HG02798 (cell line): ENCODE data around the gene ASAP3.

ENCODE experiments used
- ATAC-seq: cut with Tn5 transposase; IDR thresholded peaks from one replicate; pipeline ENCODE4 v1.9.1; 2021; ENCODE audit warnings: mild to moderate bottlenecking; ENCODE audit not compliant: unreplicated experiment, poor library complexity

ASAP3 gene

DNA sequence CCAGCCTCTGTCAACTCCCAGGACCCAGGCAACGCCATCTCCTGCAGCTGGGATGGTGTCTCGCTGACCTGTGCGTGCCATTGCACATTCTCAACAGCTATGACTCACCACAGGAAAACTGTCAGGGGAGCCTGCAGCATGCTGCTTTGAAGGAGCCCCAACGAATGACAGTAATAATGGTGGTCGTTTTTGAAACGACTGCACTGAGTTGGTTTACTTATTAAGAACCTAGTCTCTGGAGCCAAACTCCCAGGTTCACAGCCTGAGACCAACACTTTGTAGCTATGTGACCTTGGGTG, 81.0 kb downstream of the ASAP3 start:
- ATAC-seq = no peak

DNA sequence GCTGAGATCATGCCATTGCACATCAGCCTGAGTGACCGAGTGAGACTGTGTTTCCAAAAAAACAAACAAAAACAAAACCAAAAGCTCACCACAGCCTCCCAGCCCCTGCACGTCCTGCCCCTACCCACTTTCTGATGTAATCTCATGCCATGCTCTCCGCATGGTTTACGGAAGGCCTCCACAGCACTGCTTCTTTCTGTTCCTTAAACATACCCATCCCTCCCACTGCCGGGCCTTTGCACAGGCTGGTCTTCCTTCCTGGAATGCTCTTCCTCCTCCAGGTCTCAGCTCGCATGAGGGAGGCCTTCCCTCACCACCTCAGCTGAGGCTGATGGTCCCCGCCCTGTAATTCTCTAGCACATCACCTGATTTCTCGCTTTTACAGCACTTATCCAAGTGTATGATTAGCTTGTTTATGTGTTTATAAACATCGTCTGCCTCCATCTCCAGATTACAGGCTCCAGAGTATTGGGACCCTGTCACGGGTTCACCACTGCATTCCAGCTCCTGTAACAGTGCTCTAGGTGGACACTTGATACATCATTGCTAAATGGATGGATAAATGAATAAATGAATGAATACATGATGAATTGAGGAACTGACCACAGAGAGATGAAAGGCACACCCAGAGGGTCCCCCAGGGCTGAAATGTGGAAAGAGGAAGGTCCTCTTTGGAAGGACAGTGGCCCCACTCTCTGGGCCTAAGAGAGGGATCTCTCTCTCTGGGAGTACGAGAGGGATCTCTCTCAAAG, 81.5 kb downstream of the ASAP3 start:
- ATAC-seq = no peak

DNA sequence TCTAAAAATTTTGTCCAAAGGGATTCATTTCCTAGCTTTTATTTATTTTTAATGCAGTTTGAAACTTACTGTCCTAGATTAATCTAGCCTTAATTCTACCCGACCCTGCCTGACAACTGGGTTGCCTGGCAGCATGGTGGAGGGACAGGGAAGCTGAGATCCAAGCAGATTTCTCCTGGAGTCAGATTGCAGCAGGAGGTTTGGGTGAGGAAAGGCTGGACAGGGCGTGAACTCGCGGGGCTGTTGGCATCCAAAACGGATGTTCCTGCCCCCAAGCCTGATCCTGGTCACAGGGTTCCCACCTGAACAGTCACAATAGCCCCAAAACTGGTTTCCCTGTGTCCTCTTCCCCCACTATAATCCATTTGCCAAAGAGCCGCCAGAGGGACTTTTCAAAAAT, 82.7 kb downstream of the ASAP3 start:
- ATAC-seq = no peak

DNA sequence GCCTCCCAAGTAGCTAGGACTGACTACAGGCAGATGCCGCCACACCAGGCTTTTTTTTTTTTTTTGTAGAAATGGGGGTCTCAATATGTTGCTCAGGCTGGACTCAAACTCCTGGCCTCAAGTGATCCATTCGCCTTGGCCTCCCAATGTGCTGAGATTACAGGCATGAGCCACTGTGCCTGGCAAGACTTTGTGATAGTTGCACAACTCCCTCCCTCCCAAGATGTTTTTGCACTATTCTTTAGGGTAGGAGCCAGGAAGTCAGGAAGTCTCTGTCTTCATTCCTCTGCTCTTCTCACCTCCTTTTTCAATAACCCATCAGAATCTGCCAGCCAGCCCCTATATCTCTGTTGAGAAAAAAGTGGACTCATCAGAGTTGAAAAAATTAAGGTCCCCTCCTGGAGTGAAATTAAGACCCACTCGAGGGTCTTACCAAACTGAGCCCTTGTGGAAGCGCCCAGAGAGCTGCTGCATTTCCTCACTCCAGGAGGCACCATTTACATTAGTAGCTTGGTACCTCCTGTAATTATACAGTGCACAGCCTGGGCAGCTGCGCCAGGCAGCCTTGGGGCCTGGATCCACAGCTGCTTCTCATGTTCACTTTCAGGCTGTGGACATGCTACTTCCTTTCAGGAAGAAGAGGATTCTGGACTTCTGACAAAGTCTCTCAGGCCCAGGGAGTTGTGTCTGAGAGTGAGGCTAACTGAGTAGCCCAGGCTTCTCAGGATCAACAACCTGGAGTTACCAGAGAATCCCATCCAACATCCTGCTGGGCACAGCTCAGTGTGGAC, 83.5 kb downstream of the ASAP3 start:
- no peak for ATAC-seq

DNA sequence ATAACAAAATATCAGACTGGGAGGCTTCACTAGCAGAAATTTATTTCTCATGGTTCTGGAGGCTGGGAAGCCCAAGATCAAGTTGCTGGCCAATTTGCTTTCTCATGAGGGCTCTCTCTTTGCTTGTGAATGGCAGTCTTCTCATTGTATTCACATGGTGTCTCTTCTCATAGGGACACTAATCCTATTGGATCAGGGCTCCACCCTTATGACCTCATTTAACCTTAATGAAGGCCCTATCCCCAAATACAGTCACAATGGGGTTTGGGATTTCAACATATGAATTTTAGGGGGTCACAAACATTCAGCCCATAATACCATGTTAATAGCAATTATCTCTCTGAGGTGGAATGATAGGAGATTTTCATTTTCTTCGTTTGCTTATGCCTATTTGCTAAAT, 84.8 kb downstream of the ASAP3 start:
- ATAC-seq = no peak

DNA sequence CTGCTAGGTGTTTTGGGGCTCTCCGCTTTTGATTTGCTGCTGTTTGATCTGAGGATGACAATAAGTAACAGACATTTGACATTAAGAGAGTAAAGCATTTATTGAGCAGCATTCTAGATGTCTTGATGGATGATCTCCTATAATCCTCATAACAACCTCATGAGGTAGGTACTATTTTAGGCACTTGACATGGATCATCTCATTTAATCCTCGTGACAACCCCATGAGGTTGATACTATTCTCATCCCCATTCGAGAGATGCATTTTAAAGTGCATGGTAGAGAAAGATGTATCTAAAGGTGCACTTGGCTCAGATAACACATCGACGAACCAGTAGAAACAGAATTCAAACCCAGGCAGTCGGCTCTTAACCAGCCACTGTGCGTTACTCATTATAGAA, 86.1 kb downstream of the ASAP3 start:
- ATAC-seq = no peak

DNA sequence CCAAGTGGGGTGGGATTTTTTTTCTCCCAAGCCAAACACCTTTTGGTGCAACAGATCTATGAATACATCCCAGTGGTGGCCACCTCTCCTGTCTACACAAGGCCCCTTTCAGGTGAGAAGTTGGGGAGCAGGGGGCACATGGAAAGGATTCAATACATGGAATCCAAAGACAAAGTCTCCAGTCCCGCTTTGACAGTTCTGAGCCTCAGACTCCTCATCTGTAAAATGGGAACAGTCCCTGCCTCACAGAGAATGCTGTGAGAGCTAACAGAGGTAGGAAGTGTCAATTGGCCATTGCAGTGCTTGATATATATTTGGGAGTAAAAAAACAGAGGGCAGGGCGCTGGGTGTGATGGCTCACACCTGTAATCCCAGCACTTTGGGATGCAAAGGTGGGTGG, 87.6 kb downstream of the ASAP3 start:
- ATAC-seq = no peak

DNA sequence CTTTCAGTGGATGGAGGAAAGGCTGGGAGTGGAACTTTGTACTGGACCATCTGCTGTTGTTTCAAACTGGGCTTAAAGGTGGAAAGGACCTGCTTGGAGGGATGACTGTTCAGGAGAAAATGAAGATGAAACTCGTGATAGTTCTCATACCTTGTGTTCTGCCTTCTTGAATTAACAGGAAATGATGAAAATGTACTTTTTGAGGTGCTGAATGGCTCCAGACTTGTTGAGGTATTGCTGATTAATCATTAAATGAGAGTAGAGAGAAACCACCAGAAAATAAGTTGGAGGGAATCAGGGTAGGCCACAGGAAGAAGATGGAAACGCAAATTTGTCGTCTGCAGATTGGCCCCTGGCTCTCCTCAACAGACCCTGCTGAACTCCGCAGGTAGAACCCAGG, 88.1 kb downstream of the ASAP3 start:
- no peak for ATAC-seq

DNA sequence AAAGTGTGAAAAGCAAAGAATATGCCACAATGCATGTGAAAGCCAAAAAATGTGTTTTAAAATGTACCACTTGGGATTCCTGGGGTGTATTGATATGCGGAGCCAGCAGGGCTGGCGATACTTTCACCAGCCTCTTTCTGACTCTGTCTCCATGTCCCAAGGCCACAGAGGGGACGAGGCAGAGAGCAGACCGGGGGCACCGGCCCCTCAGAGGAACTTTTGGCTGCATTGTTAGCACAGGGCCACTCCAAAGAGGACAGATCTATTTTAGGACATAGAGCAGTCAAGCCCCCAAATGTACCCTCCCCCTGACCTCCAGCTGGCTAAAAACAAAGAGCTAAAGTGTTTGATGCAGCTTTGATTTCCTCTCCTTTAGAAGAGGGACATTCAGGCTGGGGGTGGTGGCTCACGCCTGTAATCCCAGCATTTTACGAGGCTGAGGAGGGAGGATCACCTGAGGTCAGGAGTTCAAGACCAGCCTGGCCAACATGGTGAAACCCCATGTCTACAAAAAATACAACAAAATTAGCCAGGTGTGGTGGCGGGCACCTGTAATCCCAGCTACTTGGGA, 88.7 kb downstream of the ASAP3 start:
- no peak for ATAC-seq

DNA sequence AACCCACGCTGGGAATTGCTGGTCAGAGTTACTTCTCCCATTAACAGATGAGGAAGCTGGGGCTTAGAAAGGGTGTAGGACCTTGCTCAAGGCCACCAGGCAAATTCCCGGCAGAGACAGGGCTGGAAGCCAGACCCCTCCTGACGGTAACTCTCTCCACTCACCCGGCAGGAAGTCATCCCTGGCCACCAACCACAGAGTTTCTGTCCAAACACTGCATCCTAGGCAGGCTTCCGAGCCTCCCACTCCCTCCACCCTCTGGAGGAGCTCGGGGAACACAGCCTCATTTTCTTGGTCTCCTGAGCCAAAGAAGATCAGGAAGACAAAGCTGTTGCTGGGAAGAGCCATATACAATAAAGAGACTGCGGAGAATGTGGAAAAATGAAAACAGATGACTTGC, 89.3 kb downstream of the ASAP3 start:
- no peak for ATAC-seq

DNA sequence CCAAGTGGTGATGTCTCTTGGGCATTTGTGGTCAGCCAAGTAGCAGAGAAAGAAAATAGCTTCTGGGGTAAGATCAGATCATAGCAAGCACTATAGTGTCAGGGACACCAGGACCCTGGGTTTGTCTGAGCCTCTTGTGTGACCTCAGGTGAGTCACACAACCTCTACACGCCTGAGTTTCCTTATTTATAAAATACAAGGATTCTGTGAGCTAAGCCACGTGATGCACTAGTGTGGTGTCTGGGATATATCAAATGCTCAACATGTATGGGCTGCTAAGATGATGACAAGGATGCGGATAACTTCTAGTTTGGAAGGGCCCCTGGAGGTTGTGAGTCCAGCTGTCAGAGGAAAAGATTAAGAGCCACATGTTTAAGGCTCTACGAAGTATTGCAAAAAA, 89.8 kb downstream of the ASAP3 start:
- ATAC-seq = no peak

DNA sequence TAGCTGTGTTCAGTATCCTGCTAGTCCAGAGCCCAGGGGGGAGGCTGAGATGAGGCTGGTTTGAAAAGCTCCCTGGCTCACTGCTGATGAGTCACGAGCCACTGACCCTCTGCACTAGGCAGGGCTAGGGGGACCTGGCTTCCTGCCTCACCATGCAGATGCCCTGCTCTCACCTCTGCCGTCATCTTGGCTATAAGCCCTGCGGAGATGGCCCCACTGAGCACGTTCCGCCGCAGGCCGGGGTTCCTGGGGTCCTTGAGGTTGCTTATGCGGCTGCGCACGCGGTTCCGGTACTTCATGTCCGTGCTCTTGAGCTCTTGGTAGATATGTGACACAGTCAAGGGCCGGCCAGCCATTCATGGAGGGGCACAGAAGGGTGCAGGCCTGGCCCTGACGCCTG, 90.3 kb downstream of the ASAP3 start:
- no peak for ATAC-seq

DNA sequence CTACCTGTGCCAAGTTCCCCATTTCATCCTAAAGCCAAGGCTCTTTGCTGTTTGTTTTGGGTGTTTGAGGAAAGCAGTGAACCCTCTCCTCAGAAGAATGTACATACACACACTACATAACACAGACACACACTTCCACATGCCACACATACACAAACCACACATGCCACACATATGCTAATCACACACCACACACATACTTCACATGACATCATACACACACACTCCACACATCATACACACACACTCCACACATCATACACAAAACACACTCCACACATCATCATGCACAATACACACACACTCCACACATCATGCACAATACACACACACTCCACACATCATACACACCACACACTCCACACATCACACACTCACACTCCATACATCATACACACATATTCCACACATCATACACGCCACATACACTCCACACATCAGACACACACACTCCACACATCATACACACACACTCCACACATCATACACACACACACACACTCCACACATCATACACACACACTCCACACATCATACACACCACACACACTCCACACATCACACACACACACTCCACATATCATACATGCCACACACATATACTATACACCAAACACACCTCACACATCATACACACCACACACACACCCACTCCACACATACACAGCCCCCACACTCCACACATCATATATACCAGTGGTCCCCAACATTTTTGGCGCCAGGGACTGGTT, 91.7 kb downstream of the ASAP3 start:
- ATAC-seq = no peak

DNA sequence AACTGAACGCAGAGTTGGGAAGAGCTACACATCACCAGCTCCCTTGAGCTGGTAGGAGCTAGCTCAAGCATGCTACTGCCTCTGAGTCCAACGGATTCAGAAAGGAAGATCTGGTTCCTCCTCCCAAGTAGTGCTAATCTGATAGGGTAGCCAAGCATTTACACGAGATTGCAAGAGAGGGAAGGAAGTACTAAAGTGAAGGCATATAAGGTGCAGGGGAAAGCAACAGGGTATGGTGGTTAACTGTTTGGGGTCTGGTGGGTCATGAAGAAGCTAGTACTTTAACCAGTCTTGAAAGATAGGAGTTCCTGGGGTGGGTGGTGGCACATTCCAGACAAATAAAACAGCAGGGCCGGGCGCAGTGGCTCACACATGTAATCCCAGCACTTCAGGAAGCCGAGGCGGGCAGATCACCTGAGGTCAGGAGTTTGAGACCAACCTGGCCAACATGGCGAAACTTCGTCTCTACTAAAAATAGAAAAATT, 94.1 kb downstream of the ASAP3 start:
- no peak for ATAC-seq

DNA sequence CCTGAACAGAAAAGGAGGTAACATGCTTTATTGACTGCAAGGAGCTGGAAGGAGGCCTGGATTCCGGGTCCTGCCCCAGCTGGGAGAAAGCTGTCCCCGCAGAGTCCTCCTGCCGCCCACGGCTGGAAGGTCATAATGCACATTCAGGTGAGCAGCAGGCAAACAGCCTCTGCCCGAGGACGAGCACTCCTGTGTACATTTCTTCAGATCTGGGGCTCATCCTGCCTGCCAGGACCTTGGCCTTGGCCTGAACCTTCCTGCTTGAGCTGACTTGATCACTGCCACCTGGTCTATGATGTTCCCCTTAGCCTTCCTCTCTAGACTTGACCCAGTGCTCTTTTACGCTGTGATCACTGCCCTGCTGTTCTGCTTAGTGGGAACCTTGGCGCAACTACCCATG, 96.5 kb downstream of the ASAP3 start:
- ATAC-seq = no peak

DNA sequence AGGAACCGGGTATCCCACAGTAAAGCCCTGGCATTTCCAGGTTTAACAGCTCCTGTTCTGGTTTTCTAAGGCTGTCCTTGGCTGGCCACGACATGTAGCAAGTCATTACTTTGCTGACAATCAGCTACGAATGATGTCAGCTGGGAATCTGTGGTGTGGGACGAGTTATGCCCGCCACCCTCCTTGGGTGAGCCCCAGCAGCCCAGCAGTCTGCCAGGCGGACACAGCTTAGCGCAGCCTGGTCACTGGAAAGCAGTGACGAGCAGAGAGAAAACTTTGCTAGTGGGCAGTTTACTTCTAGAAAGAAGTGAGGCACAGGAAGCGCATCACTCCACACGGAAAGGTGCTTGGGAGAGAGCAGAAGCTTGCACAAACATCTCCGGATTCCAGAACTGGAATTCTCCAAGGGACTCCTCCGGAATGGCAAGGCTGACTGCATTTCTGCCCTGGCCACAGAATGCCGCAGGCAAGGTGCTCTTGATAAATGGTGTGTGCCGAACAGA, 98.8 kb downstream of the ASAP3 start:
- ATAC-seq = no peak

DNA sequence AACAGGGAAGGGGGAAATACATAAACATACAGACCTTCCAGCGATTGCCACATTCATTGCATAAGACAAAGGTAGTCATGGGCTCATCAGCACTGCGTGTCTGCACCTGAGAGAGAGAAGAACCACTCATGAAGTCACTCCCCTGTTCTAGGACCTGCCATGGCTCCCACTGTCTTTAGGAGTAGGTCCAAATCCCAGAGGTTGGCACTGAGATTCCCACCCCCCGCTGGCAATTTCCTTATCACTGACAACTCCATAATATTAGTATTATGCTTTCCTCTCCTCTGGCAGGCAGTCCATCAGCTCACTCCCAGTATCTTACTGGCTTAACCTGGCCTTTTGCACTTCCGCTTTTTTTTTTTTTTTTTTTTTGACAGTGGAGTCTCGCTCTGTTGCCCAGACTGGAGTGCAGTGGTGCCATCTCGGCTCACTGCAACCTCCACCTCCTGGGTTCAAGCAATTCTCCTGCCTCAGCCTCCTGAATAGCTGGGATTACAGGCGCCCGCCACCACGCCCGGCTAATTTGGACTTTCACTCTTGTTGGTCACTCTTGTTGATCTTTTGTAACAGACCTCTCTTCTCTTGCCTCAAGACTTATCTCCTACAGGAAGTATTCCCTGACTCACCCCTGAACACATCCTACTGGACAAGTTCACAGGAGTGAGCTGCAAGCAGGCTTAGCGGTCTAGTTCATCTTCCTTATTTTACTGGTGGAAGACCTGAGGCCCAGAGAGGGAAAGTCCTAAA, 99.5 kb downstream of the ASAP3 start:
- no peak for ATAC-seq

DNA sequence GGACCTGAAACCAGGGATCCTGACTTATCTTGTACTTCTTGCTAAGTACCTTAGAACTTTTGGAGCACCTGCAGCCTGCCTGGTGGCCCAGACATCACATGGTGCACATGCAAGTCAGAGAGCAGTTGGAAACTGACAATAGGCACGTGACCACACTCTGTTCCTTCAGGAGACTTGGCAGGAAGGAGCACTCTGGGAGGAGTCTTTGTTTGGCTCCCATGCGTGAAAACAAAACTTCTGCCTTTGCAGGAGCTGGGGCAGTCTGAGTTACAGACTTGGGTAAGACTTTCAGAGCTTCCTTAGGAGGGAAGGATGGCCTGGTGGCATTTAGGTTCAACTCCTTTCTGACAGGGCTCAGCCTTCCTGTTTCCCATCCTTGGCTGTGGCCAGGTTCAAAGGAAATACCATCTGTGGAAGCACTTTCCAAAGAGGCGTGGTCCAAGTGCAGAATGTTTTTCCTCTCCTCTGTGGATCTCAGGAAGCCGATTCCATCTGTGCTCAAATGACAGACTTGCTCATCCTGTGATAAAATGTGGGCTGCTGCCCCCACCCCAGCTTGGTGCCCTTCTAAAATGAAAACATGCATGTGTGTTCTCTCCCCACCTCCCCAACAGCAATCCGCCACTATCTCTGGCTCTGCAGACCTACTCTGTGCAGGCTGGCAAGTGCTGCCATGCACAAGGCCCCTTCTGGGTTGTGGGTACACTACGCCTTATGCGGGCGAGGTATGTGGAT, 100.2 kb downstream of the ASAP3 start:
- no peak for ATAC-seq

DNA sequence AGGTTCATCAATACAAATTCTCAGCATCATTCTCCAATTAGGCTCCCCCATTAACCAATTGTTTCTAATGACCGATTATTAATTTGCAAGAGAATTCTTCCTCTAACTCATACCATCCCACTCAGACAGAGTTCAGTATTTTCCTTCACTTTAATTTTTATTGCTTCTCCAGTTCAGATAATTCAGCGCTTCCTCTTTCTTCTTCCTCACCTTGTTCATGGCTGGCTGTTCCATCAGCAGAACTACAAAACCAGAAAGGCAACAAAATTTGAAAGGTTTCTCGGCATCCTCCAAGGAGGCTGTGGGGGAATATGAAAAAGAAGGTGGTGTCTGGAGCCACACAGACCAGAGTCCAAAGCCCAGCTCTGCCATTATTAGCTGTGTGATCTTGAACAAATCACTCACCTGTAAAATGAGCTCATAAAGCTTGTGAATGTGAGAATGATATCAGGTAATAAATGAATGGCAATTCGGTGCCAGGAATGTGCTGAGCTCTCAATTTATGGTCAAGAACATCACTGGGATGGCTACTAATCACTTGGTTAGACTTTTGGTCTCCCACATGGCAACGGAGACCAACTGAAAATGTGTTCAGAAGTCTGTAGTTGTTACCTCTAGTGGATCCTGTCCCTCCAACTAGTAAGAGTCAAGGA, 102.6 kb downstream of the ASAP3 start:
- ATAC-seq = no peak
